Muscle of leg (tissue), 16 donors: ENCODE measurements around the gene GATAD2B. TPM values are rescaled to one million over a fixed set of nuclear protein-coding genes. Genes with fewer than 3 reads are reported as not detected.

ENCODE experiments used
- DNase-seq: peaks from one replicate; pipeline ENCODE4 v3.0.0; 2013
- H3K27ac ChIP-seq: one replicate; pipeline ENCODE4 v1.5.1; 2013; ENCODE audit warnings: mild to moderate bottlenecking, low read length, control low read depth
- H3K27me3 ChIP-seq: one replicate; pipeline ENCODE4 v1.6.1; 2013; ENCODE audit warnings: low read length; ENCODE audit not compliant: control insufficient read depth, insufficient read depth
- H3K36me3 ChIP-seq: one replicate; pipeline ENCODE4 v1.6.1; 2013; ENCODE audit warnings: low read length; ENCODE audit not compliant: control insufficient read depth, insufficient read depth
- H3K4me1 ChIP-seq: one replicate; pipeline ENCODE4 v1.6.1; 2013; ENCODE audit warnings: low read length; ENCODE audit not compliant: control insufficient read depth, insufficient read depth
- H3K4me3 ChIP-seq: one replicate; pipeline ENCODE4 v1.5.1; 2013; ENCODE audit warnings: low read length, control low read depth
- H3K9me3 ChIP-seq: replicated peaks from 2 replicates; pipeline ENCODE4 v1.6.1; 2013; ENCODE audit warnings: low read depth, low read length; ENCODE audit not compliant: control insufficient read depth
- WGBS: methylation state at CpG from one replicate; pipeline ENCODE4 v1.1.5; 2013; ENCODE audit warnings: missing lambda C conversion rate; ENCODE audit not compliant: insufficient coverage; 5-methylcytosine and 5-hydroxymethylcytosine counted together
- long read RNA-seq, 11 donors: transcript quantifications; one replicate each; lab custom pipeline, GENCODE V29; 2026
- polyA plus RNA-seq, 8 donors: library from polyadenylated mRNA; unstranded; fragments of 120-200 nt; gene quantifications; one replicate each; pipeline versions ENCODE4 v1.2.1 to v1.2.3, GENCODE V29; 2013; ENCODE audit warnings: inconsistent platforms in 1 of 8, low replicate concordance in 1 of 8; ENCODE audit not compliant: insufficient read length in 8 of 8, insufficient read depth in 1 of 8
- total RNA-seq: library from RNA; stranded (reverse); fragments of 120-200 nt; gene quantifications from one replicate; pipeline ENCODE4 v1.2.4, GENCODE V29; 2013

The GATAD2B gene
- total RNA-seq: 8.8 TPM
- polyA plus RNA-seq: 10 to 100 TPM; 11.3 to 18.3 (median 14.2) TPM
- long read RNA-seq, donor 1, full-length matches to known transcripts: 1 of 1 reads
- long read RNA-seq, donor 1, partial matches to known transcripts: 0 of 1 reads
- long read RNA-seq, donor 1, other reads (novel, unspliced or antisense): 0 of 1 reads
- long read RNA-seq, donor 2: 0 reads
- long read RNA-seq, donor 3, full-length matches to known transcripts: 1 of 6 reads
- long read RNA-seq, donor 3, partial matches to known transcripts: 5 of 6 reads
- long read RNA-seq, donor 3, other reads (novel, unspliced or antisense): 0 of 6 reads
- long read RNA-seq, donor 4: 0 reads
- long read RNA-seq, donor 5, full-length matches to known transcripts: 1 of 6 reads
- long read RNA-seq, donor 5, partial matches to known transcripts: 5 of 6 reads
- long read RNA-seq, donor 5, other reads (novel, unspliced or antisense): 0 of 6 reads
- long read RNA-seq, donor 6, full-length matches to known transcripts: 2 of 2 reads
- long read RNA-seq, donor 6, partial matches to known transcripts: 0 of 2 reads
- long read RNA-seq, donor 6, other reads (novel, unspliced or antisense): 0 of 2 reads
- long read RNA-seq, donor 7, full-length matches to known transcripts: 1 of 804 reads
- long read RNA-seq, donor 7, partial matches to known transcripts: 669 of 804 reads
- long read RNA-seq, donor 7, other reads (novel, unspliced or antisense): 134 of 804 reads
- long read RNA-seq, donor 8, full-length matches to known transcripts: 4 of 920 reads
- long read RNA-seq, donor 8, partial matches to known transcripts: 784 of 920 reads
- long read RNA-seq, donor 8, other reads (novel, unspliced or antisense): 132 of 920 reads
- long read RNA-seq, donor 9, full-length matches to known transcripts: 1 of 1 reads
- long read RNA-seq, donor 9, partial matches to known transcripts: 0 of 1 reads
- long read RNA-seq, donor 9, other reads (novel, unspliced or antisense): 0 of 1 reads
- long read RNA-seq, donor 10, full-length matches to known transcripts: 2 of 7 reads
- long read RNA-seq, donor 10, partial matches to known transcripts: 5 of 7 reads
- long read RNA-seq, donor 10, other reads (novel, unspliced or antisense): 0 of 7 reads
- long read RNA-seq, donor 11, full-length matches to known transcripts: 1 of 1 reads
- long read RNA-seq, donor 11, partial matches to known transcripts: 0 of 1 reads
- long read RNA-seq, donor 11, other reads (novel, unspliced or antisense): 0 of 1 reads

DNA sequence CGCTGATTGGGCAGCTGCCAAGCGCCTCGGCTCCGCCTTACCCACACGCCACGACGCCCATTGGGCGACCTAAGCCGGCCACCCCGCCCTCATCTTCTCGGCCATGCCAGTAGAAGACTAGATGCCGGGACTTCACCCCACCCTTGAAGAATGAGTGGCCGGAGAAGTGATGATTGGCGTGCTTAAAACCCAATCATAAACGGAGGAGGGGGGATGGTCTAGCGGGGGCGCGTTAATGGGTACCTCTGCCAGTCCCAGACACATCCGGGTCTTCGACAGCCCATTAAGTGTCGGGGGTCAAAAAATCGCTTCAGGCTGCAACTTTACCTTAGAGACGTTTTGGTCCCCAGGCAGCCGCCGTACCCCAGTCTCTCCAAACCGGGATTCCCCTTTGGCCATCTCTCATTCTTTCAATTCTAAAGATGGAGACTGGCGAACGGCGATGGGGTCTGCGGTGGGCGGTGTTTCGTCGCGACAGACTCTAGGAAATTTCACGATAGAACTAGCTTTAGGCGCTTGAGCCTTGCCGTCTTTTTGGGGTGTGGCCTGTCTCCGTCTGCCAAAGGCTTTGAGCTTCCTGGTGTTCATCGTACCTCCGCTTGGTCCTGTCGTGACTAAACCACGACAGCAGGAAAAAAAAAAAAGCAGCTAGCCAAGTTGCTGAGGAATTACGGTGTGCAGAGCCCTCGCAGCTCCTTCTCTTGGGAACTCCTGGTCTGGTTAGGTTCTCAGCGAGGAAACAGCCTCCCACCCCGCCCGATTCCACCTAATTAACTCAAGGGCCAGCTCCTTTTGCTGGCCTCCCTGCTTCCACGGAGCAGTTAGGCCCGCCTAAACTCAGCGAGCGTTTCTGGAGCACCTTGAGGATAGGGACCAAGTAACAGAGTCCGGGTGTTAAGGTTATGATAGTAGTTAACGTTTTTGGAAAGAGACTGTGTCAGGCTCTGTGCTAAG lies at the start of gene GATAD2B:
Gene GATAD2B, minus strand, starts transcription at position 1 of the 954 bp plus-strand sequence. CDS start 94,625 bp downstream, outside the sequence.
- Histone ChIP-seq H3K9me3 (no peaks in the 10 kb centered on the region), H3K36me3 (peaks cover 3% of the 10 kb centered on the region), H3K27ac (peak within 1 kb of the TSS; percentile 94), H3K4me3 (peak within 1 kb of the TSS; percentile 76), H3K27me3 (no peaks in the 10 kb centered on the region), H3K4me1 (peaks cover 32% of the 10 kb centered on the region)
- WGBS: under 1% methylated on average over 30 of the region's 53 CpGs
- DNase-seq: peak; percentile 100

DNA sequence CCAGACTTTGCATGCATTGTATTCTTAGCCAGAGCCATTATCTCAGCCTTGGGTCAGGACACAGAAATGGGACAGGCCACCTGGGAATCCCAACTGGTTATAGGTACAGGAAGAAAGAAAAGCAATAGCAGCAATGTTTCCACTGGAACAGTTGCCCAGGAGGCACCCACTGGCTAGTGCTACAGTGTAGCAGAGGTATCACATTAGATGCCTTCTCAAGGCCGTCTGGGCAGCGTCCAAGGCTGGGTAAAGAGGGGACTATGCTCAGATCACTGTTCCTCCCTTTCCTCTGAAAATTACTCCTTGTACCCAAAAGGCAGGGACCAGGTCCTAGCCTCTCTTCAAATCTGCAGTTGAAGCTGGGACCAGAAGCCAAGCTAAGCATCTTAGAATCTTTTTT lies 47.6 kb upstream of the GATAD2B start:
- peaks cover 22% of the 10 kb centered on the region for H3K4me1 ChIP-seq
- H3K27ac ChIP-seq: no peak overlapping the region
- H3K4me3 ChIP-seq: no peak overlapping the region
- DNase-seq: no peak
- 100% methylated on average over 2 of the region's 2 CpGs for WGBS
- H3K36me3 ChIP-seq: peaks cover 28% of the 10 kb centered on the region
- no peaks in the 10 kb centered on the region for H3K27me3 ChIP-seq
- H3K9me3 ChIP-seq: no peaks in the 10 kb centered on the region

DNA sequence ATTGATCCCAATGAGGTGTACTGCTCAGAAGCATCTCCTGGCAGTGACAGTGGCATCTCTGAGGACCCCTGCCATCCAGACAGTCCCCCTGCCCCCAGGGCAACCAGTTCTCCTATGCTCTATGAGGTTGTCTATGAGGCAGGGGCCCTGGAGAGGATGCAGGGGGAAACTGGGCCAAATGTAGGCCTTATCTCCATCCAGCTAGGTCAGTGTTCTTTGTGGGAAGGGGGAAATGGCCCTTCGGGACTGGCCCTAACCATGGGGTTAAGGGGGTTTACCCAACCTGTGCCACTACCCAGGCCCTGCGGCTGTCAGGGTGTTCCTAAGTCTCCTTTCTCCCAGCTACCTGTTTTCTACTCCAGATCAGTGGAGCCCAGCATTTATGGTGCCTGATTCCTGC lies 46.2 kb upstream of the GATAD2B start:
- Histone ChIP-seq H3K36me3 (peaks cover 17% of the 10 kb centered on the region), H3K27me3 (no peaks in the 10 kb centered on the region), H3K9me3 (no peaks in the 10 kb centered on the region), H3K4me1 (peaks cover 28% of the 10 kb centered on the region), H3K4me3 (no peak overlapping the region), H3K27ac (peak overlapping the region; percentile 99)
- DNase-seq: no peak
- 100% methylated on average over 2 of the region's 2 CpGs for WGBS

DNA sequence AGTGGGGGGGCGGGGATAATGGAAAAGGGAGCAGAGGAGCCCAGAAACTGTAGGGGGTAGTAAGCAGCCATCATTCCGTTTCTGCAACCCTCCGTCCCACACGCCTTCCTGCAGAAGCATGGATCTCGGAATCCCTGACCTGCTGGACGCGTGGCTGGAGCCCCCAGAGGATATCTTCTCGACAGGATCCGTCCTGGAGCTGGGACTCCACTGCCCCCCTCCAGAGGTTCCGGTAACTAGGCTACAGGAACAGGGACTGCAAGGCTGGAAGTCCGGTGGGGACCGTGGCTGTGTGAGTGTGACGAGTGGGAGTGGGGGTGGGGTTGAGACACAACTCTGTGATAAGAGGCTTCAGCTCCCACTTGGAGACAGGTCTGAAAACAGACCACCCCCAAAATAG lies 45.6 kb upstream of the GATAD2B start:
- Histone ChIP-seq H3K4me1 (peaks cover 30% of the 10 kb centered on the region), H3K36me3 (peaks cover 11% of the 10 kb centered on the region), H3K27ac (peak overlapping the region; percentile 99), H3K27me3 (no peaks in the 10 kb centered on the region), H3K4me3 (peak overlapping the region; percentile 73), H3K9me3 (no peaks in the 10 kb centered on the region)
- WGBS: 17% methylated on average over 9 of the region's 13 CpGs
- DNase-seq: no peak

DNA sequence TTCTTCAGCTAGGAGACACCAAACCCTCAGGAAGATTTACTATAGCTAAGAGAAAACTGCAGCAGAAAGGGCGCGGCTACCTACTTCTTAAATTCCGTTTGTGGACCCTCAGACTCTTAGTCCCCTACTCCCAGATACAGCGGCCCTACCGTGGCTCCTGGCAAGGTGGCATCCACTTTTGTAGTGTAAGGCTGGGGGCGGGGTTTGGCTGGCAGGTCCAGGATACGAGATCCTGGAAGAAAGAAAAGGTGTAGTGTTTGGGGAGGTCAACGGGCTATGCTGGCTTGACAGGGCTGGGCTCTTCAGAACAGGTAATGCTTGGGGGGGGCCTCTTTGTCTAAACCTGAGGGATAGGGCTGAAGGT lies 45.2 kb upstream of the GATAD2B start:
- 0% methylated on average over 5 of the region's 8 CpGs for WGBS
- no peak for DNase-seq
- H3K4me1 ChIP-seq: peaks cover 30% of the 10 kb centered on the region
- H3K4me3 ChIP-seq: peak overlapping the region; percentile 73
- H3K9me3 ChIP-seq: no peaks in the 10 kb centered on the region
- peak overlapping the region; percentile 99 for H3K27ac ChIP-seq
- H3K27me3 ChIP-seq: no peaks in the 10 kb centered on the region
- peaks cover 7% of the 10 kb centered on the region for H3K36me3 ChIP-seq

DNA sequence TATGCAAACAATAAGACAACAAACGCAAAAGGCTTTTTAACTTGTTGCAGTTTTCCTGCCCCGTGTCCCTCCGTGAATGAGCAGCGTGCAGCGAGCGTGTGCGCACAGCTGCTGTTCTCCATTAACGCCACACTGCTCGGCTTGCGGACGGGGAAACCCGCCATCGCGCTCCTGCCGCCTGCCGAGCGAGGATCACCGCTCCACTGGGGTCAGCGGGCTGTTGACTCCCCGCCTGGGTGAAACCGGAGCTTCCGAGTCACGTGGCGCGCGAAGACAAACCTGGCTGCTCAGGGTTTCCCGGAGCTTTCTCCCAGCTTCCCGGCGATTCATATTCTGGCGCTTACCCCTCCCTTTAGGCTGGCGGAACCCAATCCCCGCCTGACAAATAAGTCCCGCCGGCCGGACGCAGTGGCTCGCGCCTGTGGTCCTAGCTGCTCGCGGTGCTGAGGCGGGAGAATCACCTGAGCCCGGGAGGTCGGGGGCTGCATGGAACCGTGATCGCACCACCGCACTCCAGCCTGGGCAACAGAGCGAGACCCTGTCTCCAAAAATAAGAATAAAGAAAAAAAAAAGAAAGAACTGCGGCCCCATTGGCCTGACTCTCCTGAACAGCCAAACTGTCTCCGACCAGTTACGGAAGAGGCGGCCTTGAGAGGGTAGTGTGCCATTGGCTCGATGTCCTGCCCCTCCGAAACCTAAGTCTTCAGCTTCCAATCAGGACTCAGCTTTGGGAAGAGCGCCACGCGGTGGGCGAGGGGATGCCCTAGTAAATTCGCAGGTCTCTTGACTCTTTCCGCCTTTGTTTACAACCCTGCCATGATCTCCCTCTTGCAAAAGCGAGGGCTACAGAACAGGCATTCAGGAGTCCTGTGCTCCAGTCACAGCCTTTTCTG lies 44.6 kb upstream of the GATAD2B start, which contains the start of gene CREB3L4:
Gene CREB3L4, plus strand, starts transcription at position 796 of the 893 bp plus-strand sequence. CDS start 624 bp downstream, outside the sequence.
- Histone ChIP-seq H3K4me1 (peaks cover 36% of the 10 kb centered on the region), H3K4me3 (peak within 1 kb of the TSS; percentile 73), H3K9me3 (no peaks in the 10 kb centered on the region), H3K36me3 (peaks cover 3% of the 10 kb centered on the region), H3K27me3 (no peaks in the 10 kb centered on the region), H3K27ac (peak within 1 kb of the TSS; percentile 99)
- WGBS: under 1% methylated on average over 59 of the region's 60 CpGs
- peak; percentile 99 for DNase-seq

DNA sequence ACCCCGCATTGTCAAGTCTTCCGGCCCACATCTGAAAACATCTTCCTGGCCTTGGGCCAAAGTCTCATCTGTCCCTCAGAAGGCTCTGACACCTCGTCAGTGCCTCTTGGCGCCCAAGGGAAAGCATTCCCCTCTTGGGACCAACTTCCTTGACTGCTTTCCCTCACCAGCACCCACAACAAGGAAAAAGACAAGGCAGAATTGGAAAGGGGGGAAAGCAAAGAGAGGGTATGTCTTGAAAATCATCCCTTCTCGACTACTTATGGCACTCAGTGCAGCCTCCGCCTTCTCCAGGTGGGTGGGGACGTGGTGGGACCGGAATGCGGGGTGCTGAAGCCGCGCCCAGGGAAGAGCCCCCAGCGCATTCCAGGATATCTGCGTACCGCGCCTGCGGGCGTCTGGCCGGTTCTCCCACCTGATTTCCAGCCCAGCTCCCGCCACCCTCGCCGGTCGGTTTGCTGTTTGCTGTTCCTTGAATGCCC lies 41.1 kb upstream of the GATAD2B start:
- WGBS: 1% methylated on average over 18 of the region's 22 CpGs
- H3K9me3 ChIP-seq: no peaks in the 10 kb centered on the region
- peaks cover 21% of the 10 kb centered on the region for H3K36me3 ChIP-seq
- peak overlapping the region; percentile 76 for H3K4me3 ChIP-seq
- peak overlapping the region; percentile 87 for H3K27ac ChIP-seq
- no peak for DNase-seq
- peaks cover 52% of the 10 kb centered on the region for H3K4me1 ChIP-seq
- H3K27me3 ChIP-seq: no peaks in the 10 kb centered on the region

DNA sequence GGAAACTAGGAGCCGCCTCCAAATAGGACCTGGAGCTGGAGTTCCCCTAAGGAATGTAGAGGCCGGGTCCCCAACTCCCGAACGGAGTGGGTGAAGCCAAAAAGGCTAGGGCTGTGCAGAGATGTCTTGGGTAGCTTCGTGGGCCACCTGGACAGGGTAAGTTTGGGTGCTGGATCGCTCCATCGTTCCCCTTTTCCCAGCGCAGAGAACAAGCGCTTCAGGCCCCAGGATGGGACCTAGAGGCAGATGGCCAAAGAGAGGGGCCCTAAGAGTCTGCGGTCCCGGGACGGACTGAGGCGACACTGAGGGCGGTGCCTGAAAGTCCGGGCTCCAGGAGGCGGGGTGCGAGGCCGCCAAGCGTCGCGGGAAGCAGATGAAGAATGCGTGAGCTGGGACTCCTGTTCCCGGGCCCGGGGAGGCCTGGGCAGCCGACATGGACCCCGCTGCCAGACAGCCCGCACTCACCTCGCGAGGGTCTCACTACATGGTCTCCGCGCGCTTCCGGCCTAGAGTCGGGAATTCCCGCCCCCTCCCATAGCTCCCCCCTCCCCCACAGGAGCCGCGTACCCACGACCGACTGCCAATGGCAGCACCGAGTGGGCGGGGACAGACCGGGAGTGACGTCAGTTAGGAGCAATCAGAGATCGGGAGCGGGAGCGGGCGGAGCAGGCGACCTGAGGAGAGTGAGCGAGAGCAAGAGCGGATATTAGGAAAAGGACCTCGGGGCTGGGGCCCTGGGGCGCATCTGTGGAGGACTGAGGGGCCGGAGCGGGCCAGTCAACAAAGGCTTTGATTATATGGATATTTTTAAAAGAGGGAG lies 40.5 kb upstream of the GATAD2B start, which contains the start of gene SLC39A1:
Gene SLC39A1, minus strand, starts transcription at position 508 of the 820 bp plus-strand sequence. CDS start 822 bp downstream, outside the sequence.
- H3K4me3 ChIP-seq: peak within 1 kb of the TSS; percentile 76
- no peaks in the 10 kb centered on the region for H3K27me3 ChIP-seq
- peak within 1 kb of the TSS; percentile 87 for H3K27ac ChIP-seq
- peaks cover 48% of the 10 kb centered on the region for H3K4me1 ChIP-seq
- H3K9me3 ChIP-seq: no peaks in the 10 kb centered on the region
- WGBS: 1% methylated on average over 39 of the region's 54 CpGs
- peaks cover 21% of the 10 kb centered on the region for H3K36me3 ChIP-seq
- DNase-seq: peak; percentile 99
